GM18526 (cell line): Measurements from ENCODE around the gene SLC22A23.

ENCODE experiments used
- POLR2A ChIP-seq: IDR thresholded peaks from 3 replicates; pipeline ENCODE4 v1.6.1; 2011; ENCODE audit not compliant: insufficient read length; ENCODE audit errors: extremely low read depth

Gene SLC22A23

DNA sequence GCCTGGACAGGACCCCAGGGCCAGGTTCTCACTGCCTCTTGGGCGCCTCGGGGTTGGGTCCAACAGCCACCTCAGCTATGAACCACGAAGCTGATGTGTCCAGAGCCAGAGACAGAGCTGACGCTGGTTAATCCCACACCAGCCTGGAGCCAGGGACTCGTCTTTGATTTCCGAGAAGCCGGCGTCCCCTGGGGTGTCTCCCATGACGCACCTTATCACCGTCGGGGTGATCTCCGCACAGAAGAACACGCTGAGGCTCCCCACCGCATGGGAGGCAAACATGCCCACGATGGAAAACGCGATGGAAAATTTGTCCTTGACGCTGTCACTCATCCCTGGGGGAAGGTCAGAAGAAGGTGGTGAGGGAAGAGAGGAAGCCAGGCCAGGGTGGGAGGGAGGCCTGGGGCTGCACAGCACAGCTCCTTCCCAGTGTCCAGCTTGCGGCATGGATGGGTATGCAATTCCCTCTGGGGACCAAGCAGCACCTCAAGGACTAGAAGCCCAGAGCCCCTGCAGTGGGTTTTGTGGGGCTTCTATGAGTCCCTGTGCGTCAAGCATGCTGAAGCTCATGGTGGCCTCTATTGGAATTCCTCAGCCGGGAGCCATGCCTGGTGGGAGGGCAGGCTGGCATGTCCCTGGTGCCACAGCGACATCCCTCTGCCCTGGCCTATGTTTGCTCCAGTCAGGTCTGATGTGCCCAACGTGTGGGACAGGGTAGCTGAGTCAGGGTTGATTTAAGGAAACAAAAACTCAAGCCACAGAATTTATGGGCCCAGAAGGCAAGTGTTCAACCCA, 173.0 kb downstream of the SLC22A23 start:
- TF ChIP-seq POLR2A: no peak

- TF ChIP-seq POLR2A: no peak
Observed at GRCh38 chr6:3283241-3283640, 173.6 kb downstream of the SLC22A23 start.

DNA sequence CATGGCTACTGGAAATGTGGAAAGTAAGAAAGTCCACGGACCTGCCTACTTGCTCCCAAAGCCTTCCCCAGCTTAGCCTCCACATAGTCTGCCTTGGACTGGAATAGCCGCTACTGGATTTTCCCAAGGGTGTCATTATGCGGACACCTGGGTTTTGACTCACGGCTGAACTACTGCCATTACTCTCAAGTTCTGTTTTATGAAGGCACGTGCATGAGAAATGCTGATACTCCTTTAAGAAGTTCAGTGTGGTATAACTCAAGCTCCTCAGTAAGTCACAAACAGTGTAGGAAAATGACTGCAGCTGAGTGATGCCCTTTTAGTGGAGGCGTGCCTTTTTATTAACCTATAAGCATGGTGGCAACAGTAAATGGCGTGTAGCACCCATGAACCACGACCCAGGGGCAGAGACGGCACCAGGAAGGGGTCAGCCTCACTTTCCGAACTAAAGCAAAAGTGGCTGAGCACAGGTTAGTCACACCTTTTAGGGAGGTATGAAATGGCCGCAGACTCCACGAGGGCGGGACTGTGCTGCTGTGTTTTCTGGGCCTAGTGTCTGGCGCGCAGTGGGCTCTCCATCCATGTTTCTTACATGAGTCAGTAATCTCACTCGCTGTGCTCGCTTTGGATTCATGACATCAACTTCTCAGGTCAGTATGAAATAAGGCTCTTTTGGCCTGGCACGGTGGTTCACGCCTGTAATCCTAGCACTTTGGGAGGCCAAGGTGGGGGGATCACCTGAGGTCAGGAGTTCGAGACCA, 174.2 kb downstream of the SLC22A23 start:
- TF ChIP-seq POLR2A: no peak

GRCh38 chr6:3281631-3282475, 175.0 kb downstream of the SLC22A23 start:
- TF ChIP-seq POLR2A: no peak

GRCh38 chr6:3280866-3281465, 175.9 kb downstream of the SLC22A23 start:
- TF ChIP-seq POLR2A: no peak

GRCh38 chr6:3280091-3280490, 176.8 kb downstream of the SLC22A23 start:
- no peak for TF ChIP-seq POLR2A

GRCh38 chr6:3278691-3279090, 178.2 kb downstream of the SLC22A23 start:
- no peak for TF ChIP-seq POLR2A

GRCh38 chr6:3277851-3278416, 178.9 kb downstream of the SLC22A23 start:
- no peak for TF ChIP-seq POLR2A

- no peak for TF ChIP-seq POLR2A
Observed at GRCh38 chr6:3277251-3277650, 179.6 kb downstream of the SLC22A23 start.

GRCh38 chr6:3276174-3277167, 180.4 kb downstream of the SLC22A23 start:
- no peak for TF ChIP-seq POLR2A

DNA sequence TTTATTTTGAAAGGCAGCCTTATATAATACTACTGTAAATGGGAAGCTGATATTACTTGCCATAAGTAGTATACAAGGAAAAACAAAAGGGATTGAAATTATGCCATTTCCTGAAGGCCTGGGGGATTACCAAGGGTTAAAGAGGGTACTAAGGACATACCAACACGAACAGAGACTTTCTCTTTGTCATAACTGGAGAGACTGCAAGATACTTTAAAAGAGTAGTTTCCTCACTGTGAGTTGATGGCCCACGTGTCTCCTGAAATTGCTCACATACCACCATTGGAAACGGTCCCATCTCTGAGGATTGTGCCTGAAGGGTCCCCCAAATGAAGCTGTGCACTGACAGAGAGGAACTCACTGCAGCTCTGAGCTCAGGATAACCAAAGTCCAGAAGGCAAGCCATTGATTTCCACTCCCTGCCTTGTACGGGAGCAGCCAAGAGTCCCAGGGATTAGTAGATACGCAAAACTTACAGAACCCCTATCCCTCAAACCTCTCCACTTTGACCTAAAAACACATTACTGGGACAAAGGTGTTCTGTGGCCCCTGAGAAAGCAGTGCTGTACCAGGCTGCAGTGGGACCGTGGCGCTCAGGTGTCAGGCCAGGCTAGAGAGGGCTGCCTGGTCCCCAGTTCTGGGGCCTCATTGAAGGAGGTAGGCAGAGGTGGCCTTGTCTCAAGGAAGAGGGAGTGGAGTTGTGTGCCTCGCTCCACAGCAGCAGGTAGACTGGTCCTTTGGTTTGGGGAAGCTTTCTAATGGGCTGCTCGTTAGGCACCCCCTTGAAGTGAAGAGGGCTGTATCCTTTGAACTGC, 182.9 kb downstream of the SLC22A23 start:
- TF ChIP-seq POLR2A: no peak

- TF ChIP-seq POLR2A: no peak
Observed at GRCh38 chr6:3272911-3273547, 183.8 kb downstream of the SLC22A23 start.
